Activated T-helper 9 cell treated with anti-CD3 and anti-CD28 coated beads, Interleukin-2, amount 50 U/mL, for 16 hours (primary cell): ENCODE measurements around the gene ATF3.

ENCODE experiments used
- DNase-seq: peaks from one replicate; pipeline ENCODE4 v3.0.0-alpha.2; 2020; ENCODE audit warnings: low read depth

ATF3 gene

DNA sequence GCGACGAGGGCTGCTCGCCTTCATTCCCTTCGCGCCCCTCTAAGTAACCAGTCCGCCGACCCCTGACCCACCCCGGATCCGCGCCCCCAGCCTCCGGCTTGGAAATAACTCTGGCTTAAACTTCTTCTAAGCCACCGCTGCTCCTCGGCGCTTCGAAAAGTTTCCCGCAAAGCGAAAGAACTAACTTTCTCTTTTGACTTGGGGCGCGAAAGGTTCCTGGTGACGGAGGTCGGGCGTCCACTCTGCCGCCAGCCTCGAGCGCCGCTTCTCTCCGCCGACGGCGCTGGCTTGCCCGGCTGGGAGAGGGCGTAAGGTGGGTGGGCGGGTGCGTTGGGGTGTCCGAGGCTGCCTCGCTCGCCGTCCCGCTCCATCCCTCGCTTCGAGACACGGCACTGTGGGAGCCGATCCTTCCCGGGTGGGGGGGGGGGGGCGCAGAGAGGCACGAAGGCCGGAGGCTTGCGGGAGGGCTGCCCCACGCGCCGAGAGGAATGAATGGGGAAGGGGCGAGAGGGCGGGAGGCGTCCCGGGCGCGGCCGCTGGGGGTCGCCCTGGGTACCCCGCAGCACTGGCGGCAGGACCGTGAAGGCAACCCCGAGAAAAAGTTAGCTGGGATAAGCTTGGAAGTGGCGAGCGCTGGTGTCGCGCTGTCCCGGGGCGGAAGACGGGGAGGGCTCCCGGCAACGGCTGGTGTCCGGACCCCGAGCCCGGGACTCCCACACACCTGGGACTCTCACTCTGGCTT lies 569 bp downstream of the ATF3 start:
- peak; percentile 35 for DNase-seq

DNA sequence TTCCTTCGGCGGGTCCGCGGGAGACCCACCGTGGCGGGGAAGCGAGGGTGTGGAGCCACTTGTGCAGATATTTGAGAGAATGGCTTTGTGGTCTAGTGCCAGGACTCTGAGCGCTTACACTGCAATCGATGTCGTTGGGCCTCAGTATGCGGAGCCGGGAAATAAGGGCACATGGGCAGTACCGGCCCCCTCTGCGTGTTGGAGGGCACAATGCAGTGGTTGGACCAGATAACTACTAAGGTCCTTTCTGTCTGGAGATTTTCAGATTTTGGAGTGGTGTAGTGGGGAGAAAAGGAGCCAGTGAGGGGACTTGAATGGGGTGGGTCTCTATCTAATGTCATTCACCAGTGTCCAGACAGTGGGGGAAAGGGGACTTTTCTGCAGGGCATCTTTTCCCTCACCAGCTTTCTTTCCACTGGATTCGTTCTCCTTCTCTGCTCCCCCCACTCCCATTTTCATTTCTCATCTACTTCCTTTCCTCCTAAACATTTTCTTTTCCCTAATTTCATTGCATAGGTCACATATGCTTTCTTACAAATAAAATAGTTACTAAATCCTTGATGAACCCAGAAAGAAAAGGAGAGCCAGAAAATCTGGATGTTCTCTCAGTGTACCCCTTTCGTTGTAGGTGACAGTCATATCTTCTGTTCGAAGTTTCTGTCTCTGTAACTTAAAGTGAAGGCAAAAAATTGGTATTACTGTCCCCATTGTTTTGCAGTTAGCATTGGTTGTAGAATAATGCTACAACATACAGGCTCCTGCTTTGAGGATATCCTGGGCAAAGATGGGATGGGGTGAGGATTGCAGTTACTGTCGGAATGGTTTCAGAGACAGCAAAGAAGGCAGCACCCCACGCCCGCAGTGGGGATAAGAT lies 1.4 kb downstream of the ATF3 start:
- DNase-seq: no peak

DNA sequence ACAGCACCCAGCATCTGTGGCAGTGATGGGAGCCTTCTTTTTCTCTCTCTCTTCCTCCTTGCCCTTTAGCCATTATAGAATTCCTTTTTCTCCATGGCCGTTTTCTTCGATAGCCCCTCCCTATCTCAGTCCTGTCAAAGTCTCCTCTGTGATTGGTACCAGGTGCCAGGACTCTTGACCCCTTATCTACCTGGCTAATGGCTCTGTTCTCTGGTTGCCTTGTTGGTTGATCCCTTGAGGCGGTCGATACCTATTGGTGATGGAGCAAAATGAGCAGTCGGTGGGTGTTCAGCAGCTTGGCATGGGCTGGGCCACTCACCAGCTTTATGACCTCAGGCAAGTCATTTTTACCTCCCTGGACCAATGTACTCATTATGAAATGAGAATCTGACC lies 2.0 kb downstream of the ATF3 start:
- no peak for DNase-seq

DNA sequence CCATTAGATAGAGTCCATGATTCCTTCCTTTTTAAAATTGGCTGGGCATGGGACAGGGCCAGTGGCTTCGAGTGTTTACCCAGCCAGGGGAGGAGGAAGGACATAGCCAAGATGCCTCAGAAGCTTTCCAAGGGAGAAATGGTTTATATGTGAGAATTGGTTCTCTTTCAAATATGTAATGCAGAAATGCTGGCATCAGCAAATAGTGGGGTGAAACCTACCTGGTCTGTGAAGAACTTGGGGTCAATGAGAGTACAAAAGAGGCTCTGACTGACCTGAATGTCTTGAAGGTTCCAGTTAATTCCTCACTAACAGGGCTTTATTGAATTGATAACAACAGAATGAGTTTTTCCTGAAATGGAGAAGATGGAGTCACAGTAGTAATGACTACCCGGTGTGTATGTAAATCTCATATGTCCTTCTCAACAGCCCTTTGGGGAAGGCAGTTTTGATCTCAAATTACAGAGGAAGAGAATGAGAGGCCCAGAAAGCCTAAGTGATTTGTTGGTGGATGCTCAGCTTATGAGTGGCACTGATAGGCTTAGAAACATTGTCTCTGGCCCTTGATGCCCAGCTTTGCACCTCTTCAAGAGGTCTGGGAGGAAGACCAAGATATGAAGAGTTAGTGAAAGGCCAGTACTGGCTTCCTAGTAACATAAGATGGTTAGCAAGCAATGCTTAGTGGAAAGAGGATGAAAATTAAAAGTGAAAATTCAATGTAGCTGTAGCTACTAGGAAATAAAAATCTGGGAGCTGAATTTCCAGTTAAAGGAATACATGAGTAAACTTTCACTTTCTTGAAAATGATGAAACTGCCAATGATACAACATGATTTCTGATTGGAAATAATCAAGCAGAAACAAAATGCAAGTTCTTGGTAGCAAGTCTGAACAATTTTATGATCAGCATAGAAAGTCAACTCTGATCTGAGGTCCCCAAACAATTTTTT lies 2.7 kb downstream of the ATF3 start:
- no peak for DNase-seq

DNA sequence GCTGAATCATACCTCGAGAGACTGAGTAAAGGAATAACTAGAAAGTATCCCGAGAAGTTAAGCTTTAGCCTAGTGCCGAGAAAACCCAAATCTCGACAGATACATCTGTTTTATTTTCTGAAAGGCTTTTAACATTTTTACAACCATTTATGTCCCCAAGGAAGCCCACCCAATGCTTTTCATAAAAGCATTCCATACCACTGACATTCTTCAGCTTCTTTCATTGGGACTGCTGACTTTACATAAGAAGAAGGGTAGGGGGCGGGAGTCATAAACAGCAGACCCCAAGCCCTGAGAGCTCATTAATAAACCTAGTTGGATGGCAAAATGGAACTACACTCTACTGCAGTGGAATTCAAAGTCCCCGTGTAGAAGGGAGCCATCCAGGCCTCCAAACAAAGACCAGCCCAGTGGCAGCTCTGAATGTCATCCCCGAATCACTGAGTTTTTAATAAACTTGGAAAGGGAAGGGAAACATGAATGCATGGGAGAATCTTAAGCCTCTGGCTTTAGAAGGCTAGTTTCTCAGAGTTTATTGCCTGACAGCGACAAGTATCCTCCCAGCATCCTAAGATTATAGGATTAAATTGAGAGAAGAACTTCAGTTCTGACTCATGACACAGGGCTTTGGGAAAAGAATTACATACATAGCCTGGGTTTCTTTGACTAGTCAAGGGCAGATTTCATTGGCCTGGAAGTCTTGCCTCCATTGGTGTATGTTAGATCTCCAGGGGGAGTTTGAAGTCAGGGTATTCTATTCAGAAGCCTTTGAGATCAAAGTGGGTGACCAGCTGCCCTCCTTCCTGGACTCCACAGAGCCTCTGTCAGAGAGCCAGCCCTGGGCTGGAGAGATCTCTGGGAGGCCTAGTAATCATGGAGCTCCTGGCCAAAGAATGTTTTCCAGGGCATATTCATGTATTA lies 3.7 kb downstream of the ATF3 start:
- DNase-seq: no peak

DNA sequence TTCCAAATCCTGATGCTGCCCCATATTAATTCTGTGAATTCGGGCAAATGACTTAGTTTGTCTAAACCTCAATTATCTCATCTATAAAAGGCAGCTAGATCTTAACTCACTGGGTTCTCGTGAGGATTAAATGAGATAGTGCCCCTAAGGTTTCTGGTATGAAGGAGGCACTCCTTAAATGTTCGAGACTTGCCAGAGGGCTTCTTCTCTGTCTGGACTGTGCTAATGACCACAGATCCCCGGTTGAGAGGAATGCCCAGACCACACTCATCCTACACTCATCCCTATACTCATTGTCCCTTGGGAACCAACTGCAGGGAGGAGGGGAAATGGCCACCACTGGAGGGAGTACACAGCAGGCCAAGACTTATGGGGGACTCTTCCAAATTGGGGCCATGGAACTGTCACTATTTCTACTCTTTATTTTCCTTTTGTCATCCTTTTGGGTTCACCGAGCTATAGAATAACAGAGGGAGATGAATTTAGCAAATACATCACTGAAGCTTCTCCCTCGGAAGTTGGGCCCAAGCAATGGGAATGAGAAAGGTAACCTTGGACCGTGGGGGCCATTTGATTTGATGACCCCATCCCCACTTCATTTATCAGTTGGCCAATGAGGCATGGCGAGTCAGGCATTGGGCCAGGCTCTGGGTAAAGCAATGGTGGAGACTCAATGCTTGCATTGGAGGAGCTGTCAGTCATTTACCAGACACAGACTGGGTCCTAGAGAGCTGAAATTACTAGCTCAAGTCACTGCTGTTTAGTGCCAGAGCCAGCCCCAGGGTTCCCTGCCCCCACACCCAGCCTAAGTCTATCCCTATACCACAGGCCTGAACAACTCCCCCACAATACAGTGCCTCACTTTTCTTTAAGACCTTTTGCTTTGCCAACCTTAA lies 5.1 kb downstream of the ATF3 start:
- DNase-seq: no peak

DNA sequence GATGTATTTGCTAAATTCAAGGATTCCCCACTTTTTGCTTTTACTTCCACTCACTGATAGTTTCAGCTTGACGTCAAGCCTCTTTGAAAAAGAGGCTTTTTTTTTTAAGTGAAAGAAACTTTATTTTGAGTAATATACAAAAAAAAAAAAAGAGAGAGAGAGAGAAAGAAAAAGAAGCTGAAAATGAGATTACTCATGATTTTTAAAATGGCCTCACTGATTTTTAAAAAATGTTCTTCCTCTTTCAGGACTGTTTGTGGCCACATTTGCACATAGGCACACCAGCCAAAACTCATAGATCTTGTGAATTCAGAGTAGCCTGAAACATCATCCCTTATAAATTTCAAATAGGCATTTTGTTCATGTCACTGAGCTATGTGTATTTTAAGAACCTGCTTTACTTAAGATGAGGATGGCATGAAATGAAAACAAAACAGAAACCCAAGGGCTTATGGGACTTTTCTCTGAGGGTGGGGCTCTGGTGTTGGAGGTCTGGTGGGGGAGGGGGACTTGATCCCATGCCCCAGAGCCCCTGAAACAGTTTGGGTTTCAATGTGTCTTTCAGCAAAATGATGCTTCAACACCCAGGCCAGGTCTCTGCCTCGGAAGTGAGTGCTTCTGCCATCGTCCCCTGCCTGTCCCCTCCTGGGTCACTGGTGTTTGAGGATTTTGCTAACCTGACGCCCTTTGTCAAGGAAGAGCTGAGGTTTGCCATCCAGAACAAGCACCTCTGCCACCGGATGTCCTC lies 6.1 kb downstream of the ATF3 start:
- DNase-seq: no peak

DNA sequence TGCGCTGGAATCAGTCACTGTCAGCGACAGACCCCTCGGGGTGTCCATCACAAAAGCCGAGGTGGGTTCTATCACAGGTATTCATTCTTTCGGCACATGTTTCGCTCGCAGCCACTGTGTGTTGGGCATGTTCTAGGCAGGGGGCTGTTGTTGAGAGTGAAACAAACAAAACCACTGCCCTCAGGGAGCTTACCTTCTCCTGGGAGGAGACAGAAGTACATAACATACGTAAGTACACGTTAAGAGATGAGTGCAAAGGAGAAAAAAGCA lies 6.6 kb downstream of the ATF3 start:
- no peak for DNase-seq

DNA sequence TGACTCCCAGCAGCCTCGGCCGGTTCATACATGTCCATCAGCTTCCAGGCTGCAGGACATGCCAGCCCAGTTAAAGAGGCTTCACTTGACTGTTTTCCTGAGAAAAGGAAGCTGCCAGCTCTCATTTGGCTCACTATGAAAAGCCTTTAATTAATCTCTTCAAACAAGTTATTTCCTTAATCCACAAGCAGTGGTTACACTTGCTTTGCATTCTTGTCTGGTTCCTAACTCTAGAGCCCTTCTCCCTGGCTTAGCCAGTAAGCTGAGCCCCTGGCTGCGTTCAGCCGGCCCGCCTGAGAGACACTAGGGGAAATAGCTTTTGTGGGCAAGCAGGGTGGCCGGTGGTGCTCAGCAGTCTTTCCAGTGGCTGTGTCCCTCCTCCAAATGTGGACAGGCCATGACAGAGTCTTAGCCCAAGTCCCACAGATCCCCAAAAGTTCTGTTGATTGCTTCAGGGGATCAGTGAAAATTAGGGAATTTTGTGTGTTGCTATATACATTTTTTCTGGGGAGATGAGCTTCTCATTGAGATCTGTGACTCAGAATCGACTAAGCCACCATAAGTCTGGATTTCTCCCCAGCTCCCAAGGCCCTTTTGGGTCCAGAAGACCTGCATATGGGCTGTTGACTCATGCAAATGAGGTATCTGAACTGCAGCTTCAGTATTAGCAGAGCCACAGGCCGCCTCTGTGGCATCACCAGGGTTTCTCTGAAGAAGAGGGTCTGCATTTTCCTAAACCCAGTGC lies 10.1 kb downstream of the ATF3 start:
- no peak for DNase-seq

DNA sequence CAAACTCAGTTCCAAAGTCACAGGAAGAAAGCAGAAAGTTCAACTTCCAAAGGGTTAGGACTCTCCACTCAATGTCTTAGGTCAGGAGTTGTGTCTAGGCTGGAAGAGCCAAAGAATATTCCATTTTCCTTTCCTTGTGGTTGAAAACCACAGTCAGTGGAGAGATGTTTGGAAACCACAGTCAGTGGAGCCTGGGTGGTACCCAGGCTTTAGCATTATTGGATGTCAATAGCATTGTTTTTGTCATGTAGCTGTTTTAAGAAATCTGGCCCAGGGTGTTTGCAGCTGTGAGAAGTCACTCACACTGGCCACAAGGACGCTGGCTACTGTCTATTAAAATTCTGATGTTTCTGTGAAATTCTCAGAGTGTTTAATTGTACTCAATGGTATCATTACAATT lies 11.7 kb downstream of the ATF3 start:
- DNase-seq: no peak

DNA sequence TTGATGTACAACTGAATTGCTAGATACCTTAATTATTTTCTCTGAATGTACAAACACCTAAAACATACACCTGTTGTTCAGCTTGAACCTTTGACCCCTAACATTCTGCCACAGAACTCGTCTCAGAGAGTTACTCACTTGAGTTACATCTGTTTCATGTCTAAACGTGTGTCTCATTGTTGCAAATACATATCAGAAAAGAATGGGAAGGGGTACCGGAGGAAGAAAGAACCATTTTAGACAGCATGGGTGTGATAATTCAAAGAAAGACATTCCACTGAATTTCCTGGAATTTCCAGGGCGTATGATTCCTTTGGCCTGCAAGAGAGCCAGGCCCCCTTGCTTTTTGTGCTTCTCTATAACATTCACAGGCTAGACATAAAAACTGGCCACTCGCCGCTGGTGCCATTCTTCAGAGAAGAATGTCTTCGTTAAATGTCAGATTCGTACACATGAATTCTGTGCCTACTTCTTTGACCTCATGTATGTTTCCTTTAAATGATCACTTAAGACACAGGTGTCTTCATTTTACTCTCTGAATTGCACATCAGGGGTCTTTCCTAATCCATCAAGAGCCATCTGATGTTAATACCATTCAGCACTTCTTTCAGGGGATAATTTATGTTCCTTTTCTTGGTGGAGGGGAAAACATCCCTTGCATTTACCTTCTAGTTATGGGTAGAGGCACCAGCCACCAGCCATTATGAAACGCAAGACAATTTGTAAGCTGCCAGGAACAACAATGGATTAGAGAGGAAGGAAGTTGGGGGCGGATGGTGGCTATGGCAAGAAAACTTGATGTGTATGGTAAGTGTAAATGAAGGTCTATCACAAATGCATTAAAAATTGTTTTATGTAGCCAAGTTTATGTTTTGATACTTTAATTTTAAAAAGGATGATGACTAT lies 12.7 kb downstream of the ATF3 start:
- DNase-seq: no peak

DNA sequence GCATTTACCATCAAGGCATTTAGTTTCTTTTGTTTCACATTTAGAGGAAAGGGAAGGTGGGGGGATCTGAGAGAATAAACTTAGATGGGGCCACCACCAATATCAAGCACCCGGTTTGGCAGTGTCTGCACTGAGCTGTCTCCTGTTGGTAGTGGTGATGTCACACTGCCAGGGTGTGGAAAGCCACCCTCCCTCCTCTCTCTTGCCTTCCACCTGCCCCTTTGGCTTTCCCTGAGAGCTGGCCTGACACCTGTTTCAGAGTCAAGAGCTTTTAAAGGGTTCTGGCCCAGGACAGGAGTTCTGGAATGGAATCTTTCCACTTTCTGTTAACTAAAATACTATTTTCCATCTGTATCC lies 13.4 kb downstream of the ATF3 start:
- no peak for DNase-seq

DNA sequence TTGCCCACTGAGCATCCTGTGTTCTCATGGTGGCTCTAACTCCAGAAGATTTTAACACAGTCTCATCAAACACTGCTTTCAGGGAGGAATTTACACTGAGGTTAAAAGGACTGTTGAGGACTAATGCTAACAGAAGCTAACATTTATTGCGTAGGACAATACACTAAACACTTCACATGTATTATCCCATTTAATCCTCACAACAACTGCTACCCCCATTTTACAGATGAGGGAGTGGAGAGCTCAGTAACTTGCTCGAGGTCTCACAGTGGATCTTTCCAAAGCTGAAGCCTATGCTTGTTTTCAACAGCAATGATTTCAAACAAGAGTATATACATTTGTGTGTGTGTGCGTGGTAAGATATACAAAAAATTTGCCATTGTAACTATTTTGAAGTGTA lies 13.9 kb downstream of the ATF3 start:
- no peak for DNase-seq

DNA sequence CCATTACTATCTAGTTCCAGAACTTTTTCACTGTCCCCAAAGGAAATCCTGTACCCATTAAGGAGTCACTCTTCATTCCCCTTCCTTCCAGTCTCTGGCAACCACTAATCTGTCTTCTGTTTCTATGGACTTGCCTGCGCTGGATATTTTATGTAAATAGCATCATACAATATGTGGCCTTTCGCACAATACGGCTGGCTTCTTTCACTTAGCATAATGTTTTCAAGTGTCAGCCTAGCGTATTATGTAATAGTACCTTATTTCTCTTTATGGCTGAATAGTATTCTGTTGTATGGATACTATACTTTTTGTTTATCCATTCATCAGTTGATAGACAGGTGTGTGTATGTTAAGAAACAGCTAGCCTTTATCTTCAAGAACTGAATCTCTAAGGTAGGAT lies 14.3 kb downstream of the ATF3 start:
- DNase-seq: no peak

DNA sequence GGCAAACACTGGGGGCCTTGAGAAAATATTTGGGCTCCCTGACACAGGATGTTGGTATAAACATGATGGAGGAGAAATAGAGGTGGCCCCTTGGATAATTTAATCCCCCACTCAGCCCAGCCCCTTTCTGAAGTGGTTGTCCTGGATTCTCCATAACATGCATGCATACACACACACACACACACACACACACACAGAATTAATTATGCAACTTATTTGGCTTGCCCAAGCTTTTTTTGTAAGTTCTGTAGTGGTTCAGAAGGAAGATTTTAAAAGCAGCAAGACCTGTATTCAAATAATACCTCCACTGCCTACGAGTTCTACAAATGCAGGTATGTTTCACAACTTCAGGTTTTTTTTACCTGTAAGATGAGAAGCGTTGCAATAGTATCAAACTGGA lies 15.0 kb downstream of the ATF3 start:
- no peak for DNase-seq

DNA sequence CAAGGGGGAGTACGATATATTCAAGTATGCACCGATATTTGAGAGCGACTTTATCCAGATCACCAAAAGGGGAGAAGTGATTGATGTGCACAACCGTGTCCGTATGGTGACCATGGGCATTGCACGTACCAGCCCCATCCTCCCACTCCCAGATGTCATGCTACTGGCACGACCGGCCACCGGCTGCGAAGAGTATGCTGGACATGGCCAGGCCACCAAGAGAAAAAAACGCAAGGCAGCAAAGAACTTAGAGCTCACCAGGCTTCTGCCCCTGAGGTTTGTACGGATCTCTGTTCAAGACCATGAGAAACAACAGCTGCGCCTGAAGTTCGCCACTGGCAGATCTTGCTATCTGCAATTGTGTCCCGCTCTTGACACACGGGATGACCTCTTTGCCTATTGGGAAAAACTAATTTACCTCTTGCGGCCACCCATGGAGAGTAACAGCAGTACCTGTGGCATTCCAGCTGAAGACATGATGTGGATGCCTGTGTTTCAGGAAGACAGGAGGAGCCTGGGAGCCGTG lies 16.5 kb downstream of the ATF3 start:
- no peak for DNase-seq

DNA sequence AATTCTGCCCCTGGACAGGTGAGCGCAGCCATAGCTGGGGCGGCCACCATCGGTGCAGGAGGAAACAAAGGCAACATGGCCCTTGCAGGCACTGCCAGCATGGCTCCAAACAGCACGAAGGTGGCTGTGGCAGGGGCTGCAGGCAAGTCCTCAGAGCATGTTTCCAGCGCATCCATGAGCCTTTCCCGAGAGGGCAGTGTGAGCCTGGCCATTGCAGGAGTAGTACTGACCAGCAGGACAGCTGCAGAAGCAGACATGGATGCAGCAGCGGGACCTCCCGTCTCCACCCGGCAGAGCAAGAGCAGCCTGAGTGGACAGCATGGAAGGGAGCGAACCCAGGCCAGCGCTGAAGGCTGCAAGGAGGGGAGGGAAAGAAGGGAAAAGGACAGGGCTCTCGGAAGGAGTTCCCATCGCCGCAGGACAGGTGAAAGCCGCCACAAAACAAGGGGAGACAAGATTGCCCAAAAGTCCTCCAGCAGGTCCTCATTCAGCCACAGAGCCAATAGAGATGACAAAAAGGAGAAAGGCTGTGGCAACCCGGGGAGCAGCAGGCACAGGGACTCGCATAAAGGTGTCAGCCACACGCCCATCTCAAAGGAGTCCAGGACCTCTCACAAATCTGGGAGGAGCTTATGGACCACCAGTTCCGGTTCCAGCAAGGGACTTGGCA lies 17.4 kb downstream of the ATF3 start:
- DNase-seq: no peak
